ENCODE results near the gene ADGRF5.

ADGRF5 gene

DNA sequence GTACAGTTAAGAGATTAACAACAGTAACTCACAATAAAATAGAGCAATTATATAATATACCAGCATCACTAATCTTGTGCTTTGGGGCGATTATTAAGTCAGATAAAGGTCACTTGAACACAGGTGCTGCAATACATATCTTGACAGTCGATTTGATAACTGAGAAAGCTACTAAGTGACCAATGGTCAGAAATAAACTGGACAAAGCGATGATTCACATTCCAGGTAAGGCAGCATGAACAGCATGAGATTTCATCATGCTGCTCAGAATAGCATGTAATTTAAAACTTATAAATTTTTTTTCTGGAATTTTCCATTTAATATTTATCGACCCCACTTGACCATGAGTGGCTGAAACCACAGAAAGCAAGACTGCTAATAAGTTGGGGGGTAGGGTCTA, 15.9 kb upstream of the ADGRF5 start:
- H3K27me3 ChIP-seq (replicated peaks): no peaks in the 10 kb centered on the region
- in situ Hi-C loops (cut with HindIII; ENCODE audit: low pct_ligation_motif_present, low sequenced_read_pairs): no loop called here

GRCh38 chr6:46935687-46936086, 13.9 kb upstream of the ADGRF5 start:
- no peak for TF ChIP-seq CTCF (IDR thresholded peaks at IDR 0.05; ENCODE audit: low read depth, low read length, missing control alignments)
- H3K27ac ChIP-seq: no peak overlapping the region
- H3K4me3 ChIP-seq (ENCODE audit: low read depth, low read length): no peak overlapping the region
- DNase-seq: no peak
- in situ Hi-C loops (cut with HindIII; ENCODE audit: low pct_ligation_motif_present, low sequenced_read_pairs): no loop called here
- H3K36me3 ChIP-seq (replicated peaks): no peaks in the 10 kb centered on the region
- H3K27me3 ChIP-seq (replicated peaks): no peaks in the 10 kb centered on the region

More for the DNA sequence above, 15.9 kb upstream of the ADGRF5 start:
- Histone ChIP-seq H3K4me3 (ENCODE audit: low read depth, low read length) (no peak overlapping the region), H3K27ac (no peak overlapping the region), H3K36me3 (replicated peaks) (no peaks in the 10 kb centered on the region)
- DNase-seq: no peak
- TF ChIP-seq CTCF (IDR thresholded peaks at IDR 0.05; ENCODE audit: low read depth, low read length, missing control alignments): no peak

DNA sequence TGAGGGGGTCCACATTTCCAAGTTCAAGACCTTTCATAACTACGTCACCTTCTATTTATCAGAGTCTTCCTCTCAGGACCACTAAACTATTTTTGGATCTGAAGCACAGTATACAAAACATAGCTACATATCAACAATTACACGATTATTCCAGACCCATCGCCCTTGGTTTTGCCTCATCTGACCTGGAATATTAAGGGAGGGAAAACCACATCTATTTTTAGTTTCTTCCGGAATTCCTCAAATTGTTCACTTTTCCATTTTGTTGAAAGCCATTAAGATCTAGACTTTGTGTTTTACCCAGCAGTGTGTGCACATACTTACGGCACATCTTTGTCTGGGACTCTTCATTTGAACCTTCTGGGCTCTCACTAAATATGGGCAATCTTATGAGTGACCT, 12.0 kb upstream of the ADGRF5 start:
- in situ Hi-C loops (cut with HindIII; ENCODE audit: low pct_ligation_motif_present, low sequenced_read_pairs): no loop called here
- H3K36me3 ChIP-seq (replicated peaks): no peaks in the 10 kb centered on the region
- H3K4me3 ChIP-seq (ENCODE audit: low read depth, low read length): no peak overlapping the region
- no peak for DNase-seq
- peak overlapping the region; percentile 12 for H3K27ac ChIP-seq
- H3K27me3 ChIP-seq (replicated peaks): no peaks in the 10 kb centered on the region
- no peak for TF ChIP-seq CTCF (IDR thresholded peaks at IDR 0.05; ENCODE audit: low read depth, low read length, missing control alignments)

GRCh38 chr6:46932526-46933319, 11.0 kb upstream of the ADGRF5 start:
- peak; percentile 51 for DNase-seq
- Histone ChIP-seq H3K4me3 (ENCODE audit: low read depth, low read length) (no peak overlapping the region), H3K36me3 (replicated peaks) (no peaks in the 10 kb centered on the region), H3K27me3 (replicated peaks) (no peaks in the 10 kb centered on the region), H3K27ac (peak overlapping the region; percentile 62)
- in situ Hi-C loops (cut with HindIII; ENCODE audit: low pct_ligation_motif_present, low sequenced_read_pairs): no loop called here
- no peak for TF ChIP-seq CTCF (IDR thresholded peaks at IDR 0.05; ENCODE audit: low read depth, low read length, missing control alignments)

- Histone ChIP-seq H3K27me3 (replicated peaks) (no peaks in the 10 kb centered on the region), H3K36me3 (replicated peaks) (no peaks in the 10 kb centered on the region), H3K27ac (no peak overlapping the region), H3K4me3 (ENCODE audit: low read depth, low read length) (no peak overlapping the region)
- in situ Hi-C loops (cut with HindIII; ENCODE audit: low pct_ligation_motif_present, low sequenced_read_pairs): no loop called here
- DNase-seq: no peak
- no peak for TF ChIP-seq CTCF (IDR thresholded peaks at IDR 0.05; ENCODE audit: low read depth, low read length, missing control alignments)
Observed at GRCh38 chr6:46931416-46931815, 9.7 kb upstream of the ADGRF5 start.

DNA sequence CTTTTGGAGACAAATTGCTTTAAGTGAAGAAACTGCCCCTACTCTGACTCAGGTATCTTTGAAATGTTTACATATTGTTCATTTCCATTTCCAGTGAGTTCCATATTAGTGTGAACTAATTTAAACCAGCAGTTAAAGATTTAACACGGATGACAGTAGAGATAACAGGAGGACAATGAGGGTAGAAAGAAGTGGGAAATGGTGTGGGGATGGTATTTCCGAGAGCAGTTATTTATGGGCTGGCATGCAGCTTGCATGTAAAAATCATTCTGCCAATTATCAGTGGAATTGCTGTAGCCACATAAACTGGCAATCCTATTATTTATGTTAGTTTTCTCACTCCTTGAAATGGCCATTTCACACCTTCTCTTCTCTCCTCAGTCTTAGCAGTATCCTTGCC, 8.6 kb upstream of the ADGRF5 start:
- in situ Hi-C loops (cut with HindIII; ENCODE audit: low pct_ligation_motif_present, low sequenced_read_pairs): no loop called here
- DNase-seq: no peak
- H3K27me3 ChIP-seq (replicated peaks): no peaks in the 10 kb centered on the region
- no peak for TF ChIP-seq CTCF (IDR thresholded peaks at IDR 0.05; ENCODE audit: low read depth, low read length, missing control alignments)
- H3K4me3 ChIP-seq (ENCODE audit: low read depth, low read length): no peak overlapping the region
- no peak overlapping the region for H3K27ac ChIP-seq
- H3K36me3 ChIP-seq (replicated peaks): no peaks in the 10 kb centered on the region

Data from brain microvascular endothelial cell (primary cell).